Stimulated activated naive CD8-positive, alpha-beta T cell treated with anti-CD3 and anti-CD28 coated beads, Interleukin-15, amount 100 ng/mL, for 72 hours (primary cell): ENCODE measurements around the gene ERICH4.
"Not testable (repeated sequence)": the region's sequence is repeated elsewhere in the genome, so short reads cannot be mapped to it uniquely, and the experiment has no call there.

ENCODE experiments used
- ATAC-seq: fragments of 150-1000 bp; cut with Tn5 transposase; 2 replicates; pipeline ENCODE4 v1.10.0; 2021; ENCODE audit warnings: mild to moderate bottlenecking, moderate library complexity
- DNase-seq, 2 donors: peaks; one replicate each; pipeline ENCODE4 v3.0.0; 2021 to 2022
- H3K27ac Mint-ChIP-seq, 2 donors: one replicate each; pipeline ENCODE4 v1.8.0; 2022; ENCODE audit warnings: mild to moderate bottlenecking in 2 of 2, mixed read lengths in 2 of 2, moderate library complexity in 2 of 2
- H3K27me3 Mint-ChIP-seq: one replicate; pipeline ENCODE4 v1.8.0; 2022; ENCODE audit warnings: mixed read lengths
- H3K4me1 Mint-ChIP-seq: one replicate; pipeline ENCODE4 v1.8.0; 2022; ENCODE audit warnings: mild to moderate bottlenecking, mixed read lengths
- H3K4me3 Mint-ChIP-seq, 2 donors: one replicate each; pipeline ENCODE4 v1.8.0; 2022; ENCODE audit warnings: mild to moderate bottlenecking in 2 of 2, mixed read lengths in 2 of 2, moderate library complexity in 1 of 2
- H3K9me3 Mint-ChIP-seq, 2 donors: one replicate each; pipeline ENCODE4 v1.8.0; 2022; ENCODE audit warnings: mixed read lengths in 2 of 2

ERICH4 gene

GRCh38 chr19:41476583-41476982 lies 33.6 kb downstream of the ERICH4 start:
- H3K4me1 Mint-ChIP-seq, result no peaks in the 10 kb centered on the region
- H3K27me3 Mint-ChIP-seq, result peaks cover 57% of the 10 kb centered on the region
- DNase-seq (no peak), ATAC-seq (no peak)
- H3K9me3 Mint-ChIP-seq, result no peaks in the 10 kb centered on the region
- no peak overlapping the region for H3K27ac Mint-ChIP-seq
- H3K4me3 Mint-ChIP-seq, result no peak overlapping the region

DNA sequence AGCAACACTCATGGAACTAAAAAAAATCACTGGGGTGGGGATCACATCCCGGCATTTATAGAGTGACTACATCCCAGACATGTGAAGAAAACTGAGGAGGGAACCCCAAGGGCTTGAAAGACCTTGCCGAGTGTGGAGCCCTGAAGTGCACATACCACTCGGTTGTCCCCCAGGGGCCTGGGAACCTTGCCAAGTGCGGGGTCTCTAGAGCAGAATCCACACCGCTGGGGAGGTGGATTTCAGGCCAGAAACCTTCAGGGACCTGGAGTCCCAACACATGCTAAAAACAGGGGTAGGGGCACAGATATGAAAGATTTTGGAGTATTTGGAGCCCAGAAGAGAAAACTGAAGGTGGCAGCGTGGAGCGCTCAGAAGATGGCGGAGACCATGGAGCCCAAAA lies 35.2 kb downstream of the ERICH4 start:
- Mint-ChIP-seq H3K27me3 (peaks cover 55% of the 10 kb centered on the region), H3K4me1 (no peaks in the 10 kb centered on the region), H3K4me3 (no peak overlapping the region), H3K9me3 (no peaks in the 10 kb centered on the region), H3K27ac (no peak overlapping the region)
- no peak for DNase-seq
- ATAC-seq, result no peak

GRCh38 chr19:41478875-41479756 lies 36.2 kb downstream of the ERICH4 start:
- Mint-ChIP-seq H3K4me3 (no peak overlapping the region), H3K27ac (no peak overlapping the region), H3K4me1 (no peaks in the 10 kb centered on the region), H3K27me3 (peaks cover 54% of the 10 kb centered on the region), H3K9me3 (no peaks in the 10 kb centered on the region)
- no peak for ATAC-seq
- DNase-seq, result no peak

DNA sequence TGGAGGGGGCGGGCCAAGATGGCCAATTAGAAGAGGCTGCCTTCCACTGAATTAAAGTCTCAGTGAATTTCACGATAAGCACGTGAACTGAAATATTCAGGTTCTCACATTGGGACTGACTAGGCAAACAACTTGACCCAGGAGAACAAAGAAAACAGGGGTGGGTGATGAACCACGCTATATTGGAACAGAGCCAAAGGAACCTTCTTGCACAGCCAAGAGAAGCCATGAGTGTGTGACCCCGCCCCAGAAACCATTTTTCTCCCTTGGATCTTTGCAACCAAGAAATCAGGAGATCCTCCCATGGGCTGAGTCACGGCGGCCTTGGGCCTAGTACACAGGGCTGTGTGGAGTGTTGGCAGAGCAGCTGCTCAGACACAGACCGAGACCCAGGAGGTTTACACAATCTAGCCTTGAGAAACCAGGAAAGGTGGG lies 36.8 kb downstream of the ERICH4 start:
- Mint-ChIP-seq H3K27me3 (peaks cover 60% of the 10 kb centered on the region), H3K9me3 (no peaks in the 10 kb centered on the region), H3K4me3 (no peak overlapping the region), H3K4me1 (no peaks in the 10 kb centered on the region), H3K27ac (no peak overlapping the region)
- DNase-seq, result no peak
- no peak for ATAC-seq

DNA sequence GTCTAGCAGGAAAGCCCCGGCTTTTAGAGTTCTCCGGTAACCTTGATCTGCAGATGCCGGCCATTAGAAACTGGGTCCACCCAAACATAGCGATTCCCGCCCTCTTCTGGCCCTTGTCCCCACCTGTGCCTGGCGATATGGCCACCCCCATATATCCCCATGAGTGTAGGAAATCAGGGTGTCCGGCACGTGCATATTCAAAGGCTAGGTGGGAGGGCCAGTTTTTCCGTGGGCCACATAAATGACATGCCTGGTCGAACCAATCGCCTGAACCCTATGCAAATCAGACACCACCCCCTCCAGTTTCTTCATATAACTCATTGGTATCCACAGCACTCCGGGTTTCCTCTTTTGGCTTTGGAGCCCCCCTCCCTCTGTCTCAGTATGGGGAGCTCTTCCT lies 37.4 kb downstream of the ERICH4 start:
- no peak overlapping the region for H3K27ac Mint-ChIP-seq
- peaks cover 66% of the 10 kb centered on the region for H3K27me3 Mint-ChIP-seq
- H3K4me3 Mint-ChIP-seq, result no peak overlapping the region
- no peaks in the 10 kb centered on the region for H3K9me3 Mint-ChIP-seq
- DNase-seq (no peak), ATAC-seq (no peak)
- H3K4me1 Mint-ChIP-seq, result no peaks in the 10 kb centered on the region

DNA sequence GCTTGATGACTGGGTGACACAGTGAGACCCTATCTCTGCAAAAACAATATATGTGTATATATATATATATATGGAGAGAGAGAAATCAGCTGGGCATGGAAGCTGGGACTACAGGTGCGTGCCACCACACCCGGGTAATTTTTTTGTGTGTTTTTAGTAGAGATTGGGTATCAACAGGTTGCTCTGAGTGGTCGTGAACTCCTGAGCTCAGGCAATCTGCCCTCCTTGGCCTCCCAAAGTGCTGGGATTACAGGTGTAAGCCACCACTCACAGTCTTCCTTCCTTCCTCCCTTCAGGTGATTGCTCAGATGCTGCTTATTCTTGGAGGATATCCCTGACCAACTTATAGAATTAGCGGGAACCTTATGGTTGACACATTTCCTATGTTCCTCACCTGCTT lies 41.9 kb downstream of the ERICH4 start:
- Mint-ChIP-seq H3K27me3 (peaks cover 73% of the 10 kb centered on the region), H3K9me3 (peaks cover 5 to 21% of the 10 kb centered on the region in 2 donors), H3K4me1 (no peaks in the 10 kb centered on the region), H3K27ac (no peak overlapping the region), H3K4me3 (no peak overlapping the region)
- DNase-seq (no peak), ATAC-seq (no peak)

DNA sequence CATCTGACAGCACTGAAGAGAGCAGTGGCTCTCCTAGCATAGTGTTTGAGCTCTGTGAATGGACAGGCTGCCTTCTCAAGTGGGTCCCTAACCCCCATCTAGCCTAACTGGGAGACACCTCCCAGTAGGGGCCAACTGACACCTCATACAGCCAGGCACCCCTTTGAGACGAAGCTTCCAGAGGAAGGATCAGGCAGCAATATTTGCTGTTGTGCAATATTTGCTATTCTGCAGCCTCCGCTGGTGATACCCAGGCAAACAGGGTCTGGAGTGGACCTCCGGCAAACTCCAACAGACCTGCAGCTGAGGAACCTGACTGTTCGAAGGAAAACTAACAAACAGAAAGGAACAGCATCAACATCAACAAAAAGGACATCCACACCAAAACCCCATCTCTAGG lies 44.0 kb downstream of the ERICH4 start:
- H3K4me1 Mint-ChIP-seq, DNase-seq, ATAC-seq, H3K27ac Mint-ChIP-seq, H3K4me3 Mint-ChIP-seq: not testable (repeated sequence)
- Mint-ChIP-seq H3K27me3 (peaks cover 59% of the 10 kb centered on the region), H3K9me3 (peaks cover 5 to 21% of the 10 kb centered on the region in 2 donors)

GRCh38 chr19:41492843-41493242 lies 49.9 kb downstream of the ERICH4 start:
- no peak overlapping the region for H3K4me3 Mint-ChIP-seq
- peaks cover under 1 to 4% of the 10 kb centered on the region in 2 donors for H3K9me3 Mint-ChIP-seq
- H3K27ac Mint-ChIP-seq, result peak overlapping the region in 1 of 2 donors; percentile 65
- H3K4me1 Mint-ChIP-seq, result no peaks in the 10 kb centered on the region
- DNase-seq (no peak), ATAC-seq (no peak)
- H3K27me3 Mint-ChIP-seq, result peaks cover 17% of the 10 kb centered on the region
